ENCODE measurements around the gene MINDY2.

GRCh38 chr15:58880320-58880719 lies 109.2 kb downstream of the MINDY2 start:
- TF ChIP-seq CTCF (IDR thresholded peaks at IDR 0.05; ENCODE audit: low read depth, low read length, missing input control) (no peak), REST (IDR thresholded peaks at IDR 0.05) (no peak), FOXA1 (IDR thresholded peaks at IDR 0.05) (no peak), SP1 (IDR thresholded peaks at IDR 0.05) (no peak), JUND (IDR thresholded peaks at IDR 0.05) (no peak), ZBTB33 (IDR thresholded peaks at IDR 0.05) (no peak), TAF1 (conservative IDR thresholded peaks at IDR 0.05) (no peak), ATF3 (IDR thresholded peaks at IDR 0.05) (no peak), MAX (IDR thresholded peaks at IDR 0.05) (no peak)

All from liver (tissue), 3 donors.